HFF-Myc (cell line): Measurements from ENCODE around the gene SORT1.
A peak's percentile ranks its signal among the peaks of the same experiment; 100 is the strongest.

Experiments used
- DNase-seq: peaks from one replicate; pipeline ENCODE4 v3.0.0-alpha.2; 2011; ENCODE audit warnings: low read depth; ENCODE audit errors: extremely low read depth
- H3K4me3 ChIP-seq: replicated peaks from 2 replicates; pipeline ENCODE4 v1.5.1; 2011; ENCODE audit warnings: low read depth, mild to moderate bottlenecking, control low read depth, low read length
- TF ChIP-seq, protein P1 (sequence below): IDR thresholded peaks from 2 replicates; pipeline ENCODE4 v1.5.1; 2012; ENCODE audit warnings: mild to moderate bottlenecking, low read depth, low read length, control low read depth; ENCODE audit errors: missing control alignments

SORT1 gene

DNA sequence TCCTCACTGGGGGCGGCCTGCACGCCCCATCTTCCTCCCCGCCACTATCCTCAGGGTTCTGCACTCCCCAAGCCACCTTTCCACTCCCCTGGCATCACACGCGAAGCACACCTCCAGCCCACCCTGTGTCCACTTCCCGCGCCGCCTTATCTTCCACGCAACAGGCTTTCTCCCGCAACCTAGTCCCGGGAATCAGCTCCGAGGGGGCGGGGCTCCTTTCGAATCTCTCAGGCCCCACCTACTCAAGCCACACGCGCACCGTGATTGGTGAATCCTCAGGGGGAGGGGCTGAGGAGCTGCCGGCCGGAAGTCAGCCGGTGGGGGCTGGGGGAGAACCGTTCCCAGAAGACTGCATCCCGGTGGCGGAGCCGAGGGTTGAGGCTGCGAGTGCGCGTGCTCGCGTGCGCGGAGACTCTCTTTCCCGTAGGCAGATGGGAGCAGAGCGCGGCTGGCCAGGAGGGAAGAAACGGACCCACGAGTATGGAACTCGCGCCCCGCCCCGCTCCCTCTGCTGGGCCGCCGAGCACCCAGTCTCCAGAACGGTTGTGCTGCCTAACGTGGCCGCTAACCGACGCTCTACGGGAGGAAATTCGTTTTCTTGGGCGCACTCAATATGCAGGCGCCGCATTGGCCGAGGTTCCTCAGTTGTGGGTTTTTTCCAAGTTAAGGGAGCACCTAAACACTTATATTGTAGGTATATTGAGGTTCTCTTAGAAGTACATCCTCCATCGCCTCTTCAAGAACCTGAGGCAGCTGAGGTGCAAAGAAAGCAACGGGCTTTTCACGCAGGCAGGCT, 114.6 kb downstream of the SORT1 start, which contains the start of gene PSRC1:
Gene PSRC1 (minus strand): TSS at position 194 of the 796 bp plus-strand sequence.
- TF ChIP-seq, protein P1, sequence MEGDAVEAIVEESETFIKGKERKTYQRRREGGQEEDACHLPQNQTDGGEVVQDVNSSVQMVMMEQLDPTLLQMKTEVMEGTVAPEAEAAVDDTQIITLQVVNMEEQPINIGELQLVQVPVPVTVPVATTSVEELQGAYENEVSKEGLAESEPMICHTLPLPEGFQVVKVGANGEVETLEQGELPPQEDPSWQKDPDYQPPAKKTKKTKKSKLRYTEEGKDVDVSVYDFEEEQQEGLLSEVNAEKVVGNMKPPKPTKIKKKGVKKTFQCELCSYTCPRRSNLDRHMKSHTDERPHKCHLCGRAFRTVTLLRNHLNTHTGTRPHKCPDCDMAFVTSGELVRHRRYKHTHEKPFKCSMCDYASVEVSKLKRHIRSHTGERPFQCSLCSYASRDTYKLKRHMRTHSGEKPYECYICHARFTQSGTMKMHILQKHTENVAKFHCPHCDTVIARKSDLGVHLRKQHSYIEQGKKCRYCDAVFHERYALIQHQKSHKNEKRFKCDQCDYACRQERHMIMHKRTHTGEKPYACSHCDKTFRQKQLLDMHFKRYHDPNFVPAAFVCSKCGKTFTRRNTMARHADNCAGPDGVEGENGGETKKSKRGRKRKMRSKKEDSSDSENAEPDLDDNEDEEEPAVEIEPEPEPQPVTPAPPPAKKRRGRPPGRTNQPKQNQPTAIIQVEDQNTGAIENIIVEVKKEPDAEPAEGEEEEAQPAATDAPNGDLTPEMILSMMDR: peak; percentile 23
- peak; percentile 87 for DNase-seq
- peak within 1 kb of the TSS; percentile 85 for H3K4me3 ChIP-seq

DNA sequence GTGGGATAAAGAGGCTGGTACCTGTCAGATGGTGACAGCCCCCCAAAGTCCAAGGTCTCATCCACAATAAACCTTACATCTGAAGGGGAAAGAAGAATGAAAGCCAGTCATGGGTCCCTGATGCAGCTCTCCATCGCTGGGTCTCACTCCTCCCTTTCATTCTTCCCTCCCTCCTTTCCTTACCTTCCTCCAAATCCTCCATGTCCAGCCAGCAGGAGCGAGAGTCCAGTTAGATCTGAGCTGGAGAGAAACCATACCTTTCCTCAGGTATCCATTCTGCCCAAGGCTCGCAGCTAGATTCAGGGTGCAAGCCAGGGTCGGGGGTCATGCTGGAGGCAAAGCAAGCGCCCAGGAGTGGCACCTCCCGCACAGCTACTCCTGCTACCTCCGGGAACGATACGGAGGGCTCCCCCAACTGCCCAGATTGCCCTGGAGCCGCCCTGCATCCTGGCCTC, 115.2 kb downstream of the SORT1 start:
- H3K4me3 ChIP-seq: peak overlapping the region; percentile 85
- no peak for DNase-seq
- TF ChIP-seq, protein P1: no peak

DNA sequence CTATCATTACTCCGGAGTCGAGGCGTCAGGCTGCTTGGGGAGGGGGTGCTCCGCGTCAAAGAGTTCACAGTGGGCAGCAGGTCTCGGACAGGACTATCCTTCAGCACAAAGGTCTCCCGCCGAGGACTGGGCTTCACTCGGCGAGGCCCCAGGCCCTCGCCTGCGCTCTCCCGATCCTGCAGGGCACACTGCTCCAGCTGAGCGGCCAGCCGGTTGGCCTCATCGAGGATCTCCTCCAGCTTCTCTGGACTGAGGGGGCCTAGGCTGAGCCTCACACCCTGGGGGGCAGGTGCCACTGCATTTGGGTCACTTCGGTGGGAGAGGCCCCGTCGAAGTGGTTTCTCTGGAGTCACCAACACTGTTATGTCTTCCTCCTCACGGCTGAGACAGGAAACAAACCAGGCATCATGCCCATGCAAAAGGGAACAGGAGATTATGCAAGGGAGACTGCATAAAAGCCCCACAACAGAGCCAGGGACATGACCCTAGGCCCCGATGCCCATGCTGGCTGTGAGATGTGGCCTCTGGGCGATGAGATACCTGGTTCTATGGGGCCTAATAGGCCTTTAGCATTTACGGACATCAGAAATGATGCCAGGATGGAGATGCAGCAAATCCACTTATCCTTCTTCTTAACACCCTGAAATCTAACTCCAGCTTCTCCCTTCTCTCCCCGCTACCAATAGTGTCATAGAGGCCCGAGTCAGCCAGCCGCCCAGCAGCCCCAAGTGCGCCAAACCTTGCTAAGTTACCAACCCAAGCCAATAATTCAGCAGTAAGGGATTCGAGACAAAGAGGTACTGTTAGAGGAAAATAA, 115.8 kb downstream of the SORT1 start:
- peak overlapping the region; percentile 85 for H3K4me3 ChIP-seq
- TF ChIP-seq, protein P1: no peak
- DNase-seq: no peak

DNA sequence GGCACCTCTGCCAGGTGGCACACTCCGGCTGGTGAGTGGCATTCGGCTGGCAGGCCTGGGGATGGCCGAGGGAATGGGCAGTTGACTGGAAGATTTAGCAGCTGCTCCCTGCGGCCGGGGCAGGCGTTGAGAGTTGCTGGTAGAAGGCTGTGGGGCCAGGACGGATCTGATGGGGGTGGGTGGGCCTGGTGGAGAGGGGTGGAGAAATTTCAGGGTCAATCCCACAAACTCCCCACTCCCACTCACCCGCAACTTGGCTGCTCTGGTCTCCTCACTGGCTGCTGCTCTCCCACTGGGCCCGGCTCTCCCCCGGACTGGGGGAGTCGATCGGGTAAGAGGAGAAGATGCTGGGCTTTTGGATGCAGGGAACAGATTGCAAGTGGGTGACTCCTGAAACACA, 116.9 kb downstream of the SORT1 start:
- peak overlapping the region; percentile 85; the same call in 1 of the 2 replicates for H3K4me3 ChIP-seq
- TF ChIP-seq, protein P1: no peak

DNA sequence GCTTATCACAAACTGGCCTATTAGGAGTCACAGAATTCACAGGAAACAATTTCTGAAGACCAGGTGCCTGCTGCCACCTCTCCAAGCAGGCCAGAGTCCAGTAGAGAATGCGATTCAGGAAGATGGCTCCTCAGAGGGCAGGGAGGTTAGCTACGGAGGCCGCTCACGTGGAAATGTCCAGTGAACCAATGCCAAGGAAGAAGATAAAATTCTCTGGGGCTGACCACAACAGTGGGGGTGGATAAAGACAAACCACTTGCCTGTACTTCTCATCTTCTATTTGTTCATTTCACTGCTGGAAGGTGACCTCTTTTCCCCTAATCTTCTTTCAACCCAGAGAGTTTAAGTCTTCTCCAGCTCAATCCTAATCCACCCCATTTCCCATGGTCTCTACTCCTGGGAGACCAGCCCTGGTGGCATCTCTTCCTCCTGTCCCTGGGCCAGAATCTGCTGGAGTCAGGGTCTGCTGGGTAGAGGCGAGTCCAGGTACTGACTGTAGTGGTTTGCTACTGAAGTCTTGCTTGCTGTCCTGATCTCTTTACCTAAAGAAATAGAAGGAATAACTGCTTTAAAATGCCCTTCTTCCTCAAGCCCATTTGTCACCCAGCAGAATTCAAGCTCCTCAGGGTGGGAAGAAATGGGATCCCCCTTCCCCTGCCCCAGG, 118.0 kb downstream of the SORT1 start:
- TF ChIP-seq, protein P1: no peak
- H3K4me3 ChIP-seq: no peak overlapping the region
- no peak for DNase-seq

More for the DNA sequence above, 116.9 kb downstream of the SORT1 start:
- DNase-seq: no peak

DNA sequence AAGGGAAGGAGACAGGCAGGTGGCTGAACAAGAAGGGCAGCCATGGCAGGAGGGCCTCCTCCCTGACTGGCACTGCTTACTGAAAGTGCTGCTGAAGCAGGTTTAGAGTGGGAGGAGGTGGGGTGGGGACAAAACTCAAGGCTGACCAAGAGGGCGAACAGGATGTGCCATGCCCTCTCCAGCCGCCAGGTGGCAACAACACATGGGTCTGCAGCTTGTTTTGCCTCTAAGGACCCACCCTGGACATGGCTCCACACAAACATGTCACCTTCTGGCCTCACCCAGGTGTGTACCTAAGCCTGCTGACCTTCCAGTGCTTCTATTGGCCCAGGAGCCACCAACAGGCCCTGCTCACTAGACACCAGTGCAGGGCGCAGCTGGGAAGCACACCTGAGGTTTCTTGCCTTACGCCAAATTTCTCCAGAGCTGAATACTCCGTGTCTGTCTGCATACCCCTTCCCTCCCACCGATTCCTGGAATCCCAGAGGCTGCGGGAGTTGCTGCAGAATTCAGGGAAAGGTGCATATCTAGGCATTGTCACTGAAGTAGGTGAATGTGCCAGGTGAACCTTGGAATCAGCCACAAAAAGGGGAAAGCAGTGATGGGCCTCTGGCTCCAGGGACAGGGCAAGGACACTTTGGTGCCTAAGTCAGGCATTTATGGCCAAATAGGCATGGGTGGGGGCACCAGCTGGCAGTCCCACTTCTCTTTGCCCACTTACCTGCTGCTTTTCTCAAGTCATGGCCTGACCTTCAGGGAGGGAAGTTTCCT, 120.1 kb downstream of the SORT1 start:
- no peak for DNase-seq

More for the DNA sequence above, 120.1 kb downstream of the SORT1 start:
- TF ChIP-seq, protein P1: peak; percentile 90
- no peak overlapping the region for H3K4me3 ChIP-seq
